Measurements from ENCODE around the gene RPE.
A peak's percentile ranks its signal among the peaks of the same experiment; 100 is the strongest.

Gene RPE

GRCh38 chr2:210002158-210003157, at the start of gene RPE:
Gene RPE (plus strand): TSS chr2:210002638. CDS start chr2:210002662, 24 bp downstream.
- peak within 1 kb of the TSS; percentile 94 for H3K4me3 ChIP-seq (ENCODE audit: low read depth, low read length)
- peak; percentile 96 for DNase-seq (ENCODE audit: low read depth, low spot score)
- in situ Hi-C loops (cut with HindIII; ENCODE audit: low sequenced_read_pairs), result no loop called here
- no peak for TF ChIP-seq CTCF (IDR thresholded peaks at IDR 0.05; ENCODE audit: low read depth, low read length)

- in situ Hi-C loops (cut with HindIII; ENCODE audit: low sequenced_read_pairs), result no loop called here
- H3K4me3 ChIP-seq (ENCODE audit: low read depth, low read length), result no peak overlapping the region
- no peak for TF ChIP-seq CTCF (IDR thresholded peaks at IDR 0.05; ENCODE audit: low read depth, low read length)
- DNase-seq (ENCODE audit: low read depth, low spot score), result no peak
Measured at GRCh38 chr2:209956271-209956670, 46.2 kb upstream of the RPE start.

- in situ Hi-C loops (cut with HindIII; ENCODE audit: low sequenced_read_pairs), result no loop called here
- TF ChIP-seq CTCF (IDR thresholded peaks at IDR 0.05; ENCODE audit: low read depth, low read length), result no peak
- no peak overlapping the region for H3K4me3 ChIP-seq (ENCODE audit: low read depth, low read length)
- no peak for DNase-seq (ENCODE audit: low read depth, low spot score)
Measured at GRCh38 chr2:209958016-209958415, 44.4 kb upstream of the RPE start.

GRCh38 chr2:209960045-209960444, 42.4 kb upstream of the RPE start:
- H3K4me3 ChIP-seq (ENCODE audit: low read depth, low read length), result no peak overlapping the region
- peak; percentile 11 for DNase-seq (ENCODE audit: low read depth, low spot score)
- no peak for TF ChIP-seq CTCF (IDR thresholded peaks at IDR 0.05; ENCODE audit: low read depth, low read length)
- in situ Hi-C loops (cut with HindIII; ENCODE audit: low sequenced_read_pairs), result no loop called here

GRCh38 chr2:209960676-209961630, 41.5 kb upstream of the RPE start:
- no peak overlapping the region for H3K4me3 ChIP-seq (ENCODE audit: low read depth, low read length)
- peak; percentile 89 for DNase-seq (ENCODE audit: low read depth, low spot score)
- in situ Hi-C loops (cut with HindIII; ENCODE audit: low sequenced_read_pairs), result no loop called here
- peak; percentile 74 for TF ChIP-seq CTCF (IDR thresholded peaks at IDR 0.05; ENCODE audit: low read depth, low read length)

GRCh38 chr2:209965723-209966122, 36.7 kb upstream of the RPE start:
- no peak overlapping the region for H3K4me3 ChIP-seq (ENCODE audit: low read depth, low read length)
- in situ Hi-C loops (cut with HindIII; ENCODE audit: low sequenced_read_pairs), result no loop called here
- no peak for TF ChIP-seq CTCF (IDR thresholded peaks at IDR 0.05; ENCODE audit: low read depth, low read length)
- DNase-seq (ENCODE audit: low read depth, low spot score), result no peak

Measured in astrocyte of the spinal cord (primary cell).